Endodermal cell (in vitro differentiated cells): ENCODE measurements around the gene PFDN6. TPM values are rescaled to one million over a fixed set of nuclear protein-coding genes. Genes with fewer than 3 reads are reported as not detected.
A peak's percentile ranks its signal among the peaks of the same experiment; 100 is the strongest.

Experiments
- DNase-seq: peaks from one replicate; pipeline ENCODE4 v3.0.0-alpha.2; 2017
- H3K27ac ChIP-seq: 2 replicates; pipeline ENCODE4 v1.5.1; 2013; ENCODE audit warnings: mild to moderate bottlenecking, low read depth, low read length, moderate library complexity
- H3K27me3 ChIP-seq: 2 replicates; pipeline ENCODE4 v1.6.1; 2013; ENCODE audit warnings: mild to moderate bottlenecking, low read length, moderate library complexity; ENCODE audit not compliant: insufficient read depth, control insufficient read depth, poor library complexity, severe bottlenecking
- H3K36me3 ChIP-seq: 2 replicates; pipeline ENCODE4 v1.7.0; 2013; ENCODE audit warnings: mild to moderate bottlenecking, low read length, moderate library complexity; ENCODE audit not compliant: control insufficient read depth, insufficient read depth
- H3K4me1 ChIP-seq: one replicate; pipeline ENCODE4 v1.7.0; 2013; ENCODE audit warnings: low read length; ENCODE audit not compliant: control insufficient read depth, insufficient read depth
- H3K4me3 ChIP-seq: 2 replicates; pipeline ENCODE4 v1.5.1; 2013; ENCODE audit warnings: mild to moderate bottlenecking, low read length, moderate library complexity
- H3K9ac ChIP-seq: 2 replicates; pipeline ENCODE4 v1.6.1; 2013; ENCODE audit warnings: mild to moderate bottlenecking, low read length, moderate library complexity; ENCODE audit not compliant: poor library complexity, severe bottlenecking; ENCODE audit errors: extremely low read depth
- H3K9me3 ChIP-seq: 2 replicates; pipeline ENCODE4 v1.6.1; 2013; ENCODE audit warnings: mild to moderate bottlenecking, low read length, moderate library complexity; ENCODE audit not compliant: control insufficient read depth
- H3K27ac Mint-ChIP-seq: 2 replicates; pipeline ENCODE4 v1.8.0; 2020; ENCODE audit warnings: mixed read lengths
- H3K27me3 Mint-ChIP-seq: 2 replicates; pipeline ENCODE4 v1.8.0; 2021; ENCODE audit warnings: mild to moderate bottlenecking, mixed read lengths; ENCODE audit not compliant: insufficient read depth
- H3K36me3 Mint-ChIP-seq: 2 replicates; pipeline ENCODE4 v1.8.0; 2020; ENCODE audit warnings: low read depth, mixed read lengths
- H3K4me1 Mint-ChIP-seq: 2 replicates; pipeline ENCODE4 v1.8.0; 2020; ENCODE audit warnings: mixed read lengths
- H3K4me3 Mint-ChIP-seq: 2 replicates; pipeline ENCODE4 v1.8.0; 2020; ENCODE audit warnings: mild to moderate bottlenecking, moderate library complexity, mixed read lengths
- H3K9me3 Mint-ChIP-seq: 2 replicates; pipeline ENCODE4 v1.8.0; 2020; ENCODE audit warnings: mild to moderate bottlenecking, mixed read lengths
- CTCF ChIP-seq: fragments of 200-600 bp; sonication (generic); conservative IDR thresholded peaks from 2 replicates; pipeline ENCODE4 v1.5.0; 2021; ENCODE audit warnings: antibody characterized with exemption, mild to moderate bottlenecking
- WGBS, 2 experiments: methylation state at CpG; one replicate each; pipeline versions ENCODE4 v1.1.5 to v1.1.7; 2013; ENCODE audit warnings: missing lambda C conversion rate in 2 of 2, mixed read lengths in 1 of 2; ENCODE audit not compliant: insufficient coverage in 1 of 2, insufficient read length in 1 of 2; 5-methylcytosine and 5-hydroxymethylcytosine counted together
- total RNA-seq, 2 donors: library from RNA; stranded (reverse); fragmentation: NEBNext Ultra II Directional in 1 of 2; extraction: Animal tissue kit (Norgen Biotek cat#: 25700) in 1 of 2; gene quantifications; 2 replicates in 1 of 2; 3 replicates in 1 of 2; pipeline ENCODE4 v1.2.1, GENCODE V29; 2021

Gene PFDN6
- total RNA-seq, 2 donors from 2014 or later = 69.9 to 86.4 TPM

- peak overlapping the region; percentile 89 for H3K27ac Mint-ChIP-seq
- no peak for DNase-seq
- Histone ChIP-seq H3K4me3 (peak overlapping the region; percentile 97), H3K27me3 (no peaks in the 10 kb centered on the region), H3K9ac (no peak overlapping the region), H3K36me3 (peaks cover 42% of the 10 kb centered on the region), H3K27ac (no peak overlapping the region), H3K4me1 (no peaks in the 10 kb centered on the region), H3K9me3 (no peaks in the 10 kb centered on the region)
- 61 to 82% methylated on average over 2 to 7 of the region's 7 CpGs for WGBS, 2 experiments
- no peaks in the 10 kb centered on the region for H3K27me3 Mint-ChIP-seq
- TF ChIP-seq CTCF = no peak
- H3K9me3 Mint-ChIP-seq = no peaks in the 10 kb centered on the region
- H3K36me3 Mint-ChIP-seq = peaks cover 45% of the 10 kb centered on the region
- H3K4me1 Mint-ChIP-seq = peaks cover 13% of the 10 kb centered on the region
- peak overlapping the region; percentile 83 for H3K4me3 Mint-ChIP-seq
These were observed 1.1 kb downstream of the PFDN6 start for GRCh38 chr6:33290459-33290858.

- Mint-ChIP-seq H3K27ac (no peak overlapping the region), H3K27me3 (no peaks in the 10 kb centered on the region), H3K4me1 (peaks cover 14% of the 10 kb centered on the region), H3K9me3 (no peaks in the 10 kb centered on the region), H3K4me3 (no peak overlapping the region), H3K36me3 (peaks cover 32% of the 10 kb centered on the region)
- no peak for TF ChIP-seq CTCF
- peaks cover 33% of the 10 kb centered on the region for H3K36me3 ChIP-seq
- H3K4me3 ChIP-seq = no peak overlapping the region
- WGBS, 2 experiments = 91 to 96% methylated on average over 9 to 15 of the region's 16 CpGs
- DNase-seq = no peak
- no peak overlapping the region for H3K27ac ChIP-seq
- no peaks in the 10 kb centered on the region for H3K27me3 ChIP-seq
- H3K4me1 ChIP-seq = no peaks in the 10 kb centered on the region
- no peak overlapping the region for H3K9ac ChIP-seq
- no peaks in the 10 kb centered on the region for H3K9me3 ChIP-seq
These were observed 3.7 kb downstream of the PFDN6 start for GRCh38 chr6:33292996-33293682.

- Histone ChIP-seq H3K4me1 (no peaks in the 10 kb centered on the region), H3K9me3 (no peaks in the 10 kb centered on the region), H3K4me3 (no peak overlapping the region), H3K27ac (no peak overlapping the region), H3K36me3 (peaks cover 33% of the 10 kb centered on the region), H3K27me3 (no peaks in the 10 kb centered on the region), H3K9ac (no peak overlapping the region)
- no peak overlapping the region for H3K4me3 Mint-ChIP-seq
- DNase-seq = no peak
- TF ChIP-seq CTCF = no peak
- no peaks in the 10 kb centered on the region for H3K27me3 Mint-ChIP-seq
- H3K27ac Mint-ChIP-seq = no peak overlapping the region
- no peaks in the 10 kb centered on the region for H3K9me3 Mint-ChIP-seq
- peaks cover 9% of the 10 kb centered on the region for H3K4me1 Mint-ChIP-seq
- 92 to 93% methylated on average over 7 to 10 of the region's 10 CpGs for WGBS, 2 experiments
- H3K36me3 Mint-ChIP-seq = peaks cover 32% of the 10 kb centered on the region
These were observed 4.9 kb downstream of the PFDN6 start for GRCh38 chr6:33294086-33294823.
